IMR-90 (cell line): ENCODE results near the gene TPM2. TPM values are rescaled to one million over a fixed set of nuclear protein-coding genes. Genes with fewer than 3 reads are reported as not detected.
A peak's percentile ranks its signal among the peaks of the same experiment; 100 is the strongest.

Experiments used
- ATAC-seq: fragments of 200-7000 bp; cut with Tn5 transposase; 2 replicates; pipeline ENCODE4 v1.9.1; 2020; ENCODE audit warnings: low read depth, mild to moderate bottlenecking, moderate library complexity
- BruUV-seq: library from RNA; stranded (reverse); fragments of 400-500 nt; replicated peaks from 2 replicates; lab custom pipeline; 2021; lab: Mats Ljungman, UMichigan
- CTCF ChIA-PET: fragments of 300-600 bp; formaldehyde crosslinking; extraction: SDS; loops from one replicate; lab custom pipeline; 2021; ENCODE audit warnings: antibody characterized with exemption; lab: Yijun Ruan, JAX
- POLR2A ChIA-PET: fragments of 300-600 bp; sonication (Branson Sonifier 250); formaldehyde crosslinking; loops from one replicate; lab custom pipeline; 2022; ENCODE audit warnings: antibody characterized with exemption; ENCODE audit not compliant: unreplicated experiment; lab: Charles Lee
- DNase-seq: peaks from one replicate; pipeline ENCODE4 v3.0.0; 2013
- H2AFZ ChIP-seq: replicated peaks from 2 replicates; pipeline ENCODE3; 2013; ENCODE audit warnings: low read length, mild to moderate bottlenecking; ENCODE audit not compliant: poor library complexity
- H2AK5ac ChIP-seq: 2 replicates; pipeline ENCODE4 v1.6.1; 2013; ENCODE audit warnings: low read depth, low read length, inconsistent platforms
- H2AK9ac ChIP-seq: replicated peaks from 2 replicates; pipeline ENCODE3; 2013; ENCODE audit warnings: mild to moderate bottlenecking, low read depth, low read length, moderate library complexity; ENCODE audit not compliant: poor library complexity
- H2BK120ac ChIP-seq: 2 replicates; pipeline ENCODE4 v1.6.1; 2013; ENCODE audit warnings: low read depth, low read length, inconsistent platforms
- H2BK15ac ChIP-seq: 3 replicates; pipeline ENCODE4 v1.6.1; 2013; ENCODE audit warnings: low read depth, low read length, inconsistent platforms
- H2BK20ac ChIP-seq: 2 replicates; pipeline ENCODE4 v1.6.1; 2013; ENCODE audit warnings: low read depth, mild to moderate bottlenecking, inconsistent platforms, low read length, moderate library complexity
- H2BK5ac ChIP-seq: 2 replicates; pipeline ENCODE4 v1.6.1; 2013; ENCODE audit warnings: mild to moderate bottlenecking, low read depth, low read length, inconsistent platforms; ENCODE audit not compliant: poor library complexity, severe bottlenecking
- H3K14ac ChIP-seq: replicated peaks from 2 replicates; pipeline ENCODE4 v1.6.1; 2013; ENCODE audit warnings: low read depth, low read length, inconsistent platforms
- H3K18ac ChIP-seq: 2 replicates; pipeline ENCODE4 v1.6.1; 2013; ENCODE audit warnings: low read depth, low read length, control low read depth
- H3K23ac ChIP-seq: 2 replicates; pipeline ENCODE4 v1.6.1; 2013; ENCODE audit warnings: low read depth, low read length, inconsistent platforms
- H3K27ac ChIP-seq: 2 replicates; pipeline ENCODE4 v1.5.1; 2013; ENCODE audit warnings: mild to moderate bottlenecking, control low read depth, low read length; ENCODE audit not compliant: insufficient read depth
- H3K27me3 ChIP-seq: 2 replicates; pipeline ENCODE4 v1.6.1; 2013; ENCODE audit warnings: low read length; ENCODE audit not compliant: control insufficient read depth, insufficient read depth
- H3K36me3 ChIP-seq: 2 replicates; pipeline ENCODE4 v1.6.1; 2013; ENCODE audit warnings: low read length, mixed read lengths; ENCODE audit not compliant: control insufficient read depth, insufficient read depth
- H3K4ac ChIP-seq: 2 replicates; pipeline ENCODE4 v1.6.1; 2013; ENCODE audit warnings: low read depth, low read length, inconsistent platforms
- H3K4me1 ChIP-seq: 2 replicates; pipeline ENCODE4 v1.6.1; 2013; ENCODE audit warnings: low read length, mixed read lengths; ENCODE audit not compliant: control insufficient read depth, insufficient read depth
- H3K4me2 ChIP-seq: 2 replicates; pipeline ENCODE4 v1.6.1; 2013; ENCODE audit warnings: low read depth, mild to moderate bottlenecking, control low read depth, low read length, moderate library complexity
- H3K4me3 ChIP-seq: 2 replicates; pipeline ENCODE4 v1.5.1; 2013; ENCODE audit warnings: low read depth, mild to moderate bottlenecking, control low read depth, low read length, moderate library complexity; ENCODE audit not compliant: insufficient read depth
- H3K56ac ChIP-seq: 2 replicates; pipeline ENCODE4 v1.6.1; 2013; ENCODE audit warnings: low read length, inconsistent platforms; ENCODE audit not compliant: insufficient read depth; ENCODE audit errors: extremely low read depth
- H3K79me1 ChIP-seq, 2 experiments: 2 replicates each; pipeline ENCODE4 v1.6.1; 2013; ENCODE audit warnings: low read length in 2 of 2, inconsistent platforms in 1 of 2, low read depth in 1 of 2
- H3K9ac ChIP-seq: 2 replicates; pipeline ENCODE4 v1.6.1; 2013; ENCODE audit warnings: low read depth, low read length, control low read depth
- H3K9me1 ChIP-seq: 2 replicates; pipeline ENCODE4 v1.6.1; 2013; ENCODE audit warnings: low read length, inconsistent platforms; ENCODE audit not compliant: insufficient read depth
- H3K9me3 ChIP-seq: 2 replicates; pipeline ENCODE4 v1.6.1; 2013; ENCODE audit warnings: low read length; ENCODE audit not compliant: control insufficient read depth, insufficient read depth
- H4K20me1 ChIP-seq: 2 replicates; pipeline ENCODE4 v1.6.1; 2013; ENCODE audit warnings: low read length, inconsistent platforms; ENCODE audit not compliant: insufficient read depth
- H4K5ac ChIP-seq: 2 replicates; pipeline ENCODE4 v1.6.1; 2013; ENCODE audit warnings: mild to moderate bottlenecking, low read depth, low read length, control low read depth
- H4K8ac ChIP-seq, 2 experiments: 2 replicates each; pipeline ENCODE4 v1.6.1; 2013; ENCODE audit warnings: low read depth in 2 of 2, low read length in 2 of 2, control low read depth in 1 of 2, inconsistent platforms in 1 of 2
- H4K91ac ChIP-seq: 2 replicates; pipeline ENCODE4 v1.6.1; 2013; ENCODE audit warnings: low read depth, low read length, inconsistent platforms; ENCODE audit not compliant: insufficient read depth
- BHLHE40 ChIP-seq: fragments of 150-350 bp; IDR thresholded peaks from 2 replicates; pipeline ENCODE4 v1.6.1; 2016; ENCODE audit warnings: mild to moderate bottlenecking, low read depth, low read length
- CHD1 ChIP-seq: IDR thresholded peaks from 2 replicates; pipeline ENCODE4 v1.6.1; 2012; ENCODE audit warnings: low read depth, low read length, improper control_type of control experiment
- CTCF ChIP-seq: conservative IDR thresholded peaks from 2 replicates; pipeline ENCODE4 v1.5.1; 2012; ENCODE audit warnings: mild to moderate bottlenecking, low read depth, low read length, improper control_type of control experiment
- FOS ChIP-seq: fragments of 150-350 bp; IDR thresholded peaks from 2 replicates; pipeline ENCODE4 v1.6.1; 2016; ENCODE audit warnings: low read depth, low read length
- MAZ ChIP-seq: IDR thresholded peaks from 2 replicates; pipeline ENCODE4 v1.6.1; 2012; ENCODE audit warnings: low read depth, mild to moderate bottlenecking, low read length, improper control_type of control experiment, moderate library complexity, borderline replicate concordance
- RAD21 ChIP-seq: IDR thresholded peaks from 2 replicates; pipeline ENCODE4 v1.6.1; 2012; ENCODE audit warnings: low read length, improper control_type of control experiment
- RCOR1 ChIP-seq: IDR thresholded peaks from 2 replicates; pipeline ENCODE4 v1.6.1; 2012; ENCODE audit warnings: mild to moderate bottlenecking, low read length, improper control_type of control experiment; ENCODE audit not compliant: insufficient replicate concordance
- RFX5 ChIP-seq: IDR thresholded peaks from 2 replicates; pipeline ENCODE4 v1.8.0; 2012; ENCODE audit warnings: low read depth, mild to moderate bottlenecking, low read length, moderate library complexity
- WGBS, 2 experiments: methylation state at CpG; one replicate each; pipeline versions ENCODE4 v1.1.5 to v1.1.7; 2013; ENCODE audit warnings: missing lambda C conversion rate in 2 of 2; ENCODE audit not compliant: insufficient read length in 1 of 2; ENCODE audit errors: extremely low coverage in 2 of 2; 5-methylcytosine and 5-hydroxymethylcytosine counted together
- dilution Hi-C: fragments of 300-500 bp; cut with HindIII; formaldehyde crosslinking; loops from one replicate; pipeline ENCODE4 v1.14.3; 2018; ENCODE audit warnings: low sequenced_read_pairs; ENCODE audit not compliant: unreplicated experiment
- in situ Hi-C: fragments of 300-500 bp; cut with MboI; formaldehyde crosslinking; loops from 3 replicates; pipeline ENCODE4 v1.14.3; 2019; ENCODE audit warnings: low sequenced_read_pairs, inconsistent platforms, mixed read lengths
- intact Hi-C: fragments of 100-400 bp; cut with micrococcal nuclease; formaldehyde crosslinking; loops from 2 replicates; pipeline ENCODE4 v1.10.0; 2022
- polyA plus RNA-seq, 3 experiments: library from polyadenylated mRNA; depleted of rRNA; stranded (reverse); fragments of >200 nt; gene quantifications; 2 replicates each; pipeline ENCODE4 v1.2.3, GENCODE V29; 2012; ENCODE audit warnings: low replicate concordance in 1 of 3
- total RNA-seq: library from RNA; depleted of rRNA; stranded (reverse); fragments of >200 nt; gene quantifications from 2 replicates; pipeline ENCODE4 v1.2.3, GENCODE V29; 2012
- TF ChIP-seq, protein P1 (sequence below): fragments of 150-350 bp; IDR thresholded peaks from 2 replicates; pipeline ENCODE4 v1.6.1; 2017; ENCODE audit warnings: mild to moderate bottlenecking, antibody characterized with exemption, low read length, low read depth

Gene TPM2
- total and polyA plus RNA-seq, 2 of the 4 experiments (the other 2 are of a cell fraction): 960 to 2,500 TPM

GRCh38 chr9:35690614-35691333, 1.0 kb upstream of the TPM2 start (continued):
- TF ChIP-seq CTCF: no peak

- peak overlapping the region; percentile 94 for H2AK5ac ChIP-seq
- peak; percentile 63 for DNase-seq
- peaks cover 14% of the 10 kb centered on the region for H3K9me1 ChIP-seq
- H3K4ac ChIP-seq: peak overlapping the region; percentile 99
- in situ Hi-C loops (no loop called here), dilution Hi-C loops (no loop called here), intact Hi-C loops (loop anchor here (2.0 to 5.0 kb wide), 2 partner anchors 33 to 39 kb away; partner anchors contain the start of genes CCDC107 and RMRP)
- peaks cover 21% of the 10 kb centered on the region for H3K4me1 ChIP-seq
- H3K27me3 ChIP-seq: no peaks in the 10 kb centered on the region
- peak overlapping the region; percentile 93 for H3K18ac ChIP-seq
- 0% methylated on average over 5 of the region's 21 CpGs; no CpG with 5 or more reads in 1 of the 2 experiments for WGBS, 2 experiments
- BruUV-seq: no TSS peak
- peak overlapping the region; percentile 93 to 98 for H4K8ac ChIP-seq
- H4K5ac ChIP-seq: peak overlapping the region; percentile 73
- H4K91ac ChIP-seq: peak overlapping the region; percentile 99
- peak overlapping the region; percentile 83 for H3K4me2 ChIP-seq
- peak overlapping the region; percentile 82 for H2BK20ac ChIP-seq
- ATAC-seq: no peak
- H2BK5ac ChIP-seq: peak overlapping the region; percentile 98
- peaks cover 45% of the 10 kb centered on the region for H4K20me1 ChIP-seq
- H3K79me1 ChIP-seq: peaks cover 0 to 55% of the 10 kb centered on the region in 2 experiments; a peak in 3 of 4 replicates
- H3K14ac ChIP-seq: peak overlapping the region; percentile 97
- peak overlapping the region; percentile 95; the same call in 2 of the 3 replicates for H2BK15ac ChIP-seq
- no peaks in the 10 kb centered on the region for H3K9me3 ChIP-seq
- peak overlapping the region; percentile 97 for H3K56ac ChIP-seq
- H3K4me3 ChIP-seq: peak overlapping the region; percentile 83
- POLR2A ChIA-PET: interaction anchor here (0.5 to 2.6 kb wide), 10 partner anchors 10 to 203 kb away, joined by 3 to 25 read pairs (median 4); partner anchors contain the start of genes CREB3 and TLN1
- H3K27ac ChIP-seq: peak overlapping the region; percentile 98
- peak overlapping the region; percentile 98 for H2AK9ac ChIP-seq
- H3K36me3 ChIP-seq: peaks cover 28% of the 10 kb centered on the region
- H2BK120ac ChIP-seq: peak overlapping the region; percentile 86
- H3K9ac ChIP-seq: peak overlapping the region; percentile 95
- H3K23ac ChIP-seq: peak overlapping the region; percentile 93
- CTCF ChIA-PET: interaction anchor here (0.7 to 1.2 kb wide), 2 partner anchors 29 to 37 kb away, joined by 3 to 4 read pairs; no protein-coding TSS in a partner anchor
- peak overlapping the region; percentile 84 for H2AFZ ChIP-seq
- no peak for TF ChIP-seq RAD21
- TF ChIP-seq, protein P1, sequence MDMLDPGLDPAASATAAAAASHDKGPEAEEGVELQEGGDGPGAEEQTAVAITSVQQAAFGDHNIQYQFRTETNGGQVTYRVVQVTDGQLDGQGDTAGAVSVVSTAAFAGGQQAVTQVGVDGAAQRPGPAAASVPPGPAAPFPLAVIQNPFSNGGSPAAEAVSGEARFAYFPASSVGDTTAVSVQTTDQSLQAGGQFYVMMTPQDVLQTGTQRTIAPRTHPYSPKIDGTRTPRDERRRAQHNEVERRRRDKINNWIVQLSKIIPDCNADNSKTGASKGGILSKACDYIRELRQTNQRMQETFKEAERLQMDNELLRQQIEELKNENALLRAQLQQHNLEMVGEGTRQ: no peak
- no peak for TF ChIP-seq RCOR1
- no peak for TF ChIP-seq FOS
- TF ChIP-seq BHLHE40: no peak
- TF ChIP-seq CTCF: no peak
- TF ChIP-seq RFX5: no peak
- no peak for TF ChIP-seq CHD1
- TF ChIP-seq MAZ: no peak
Measured at GRCh38 chr9:35690294-35690613, 529 bp upstream of the TPM2 start.
